LoVo (cell line): Measurements from ENCODE around the gene TPM4.
"Not testable (repeated sequence)": the region's sequence is repeated elsewhere in the genome, so short reads cannot be mapped to it uniquely, and the experiment has no call there.

Experiments used
- DNase-seq: peaks from one replicate; pipeline ENCODE4 v3.0.0-alpha.2; 2016; ENCODE audit warnings: low spot score

TPM4 gene

DNA sequence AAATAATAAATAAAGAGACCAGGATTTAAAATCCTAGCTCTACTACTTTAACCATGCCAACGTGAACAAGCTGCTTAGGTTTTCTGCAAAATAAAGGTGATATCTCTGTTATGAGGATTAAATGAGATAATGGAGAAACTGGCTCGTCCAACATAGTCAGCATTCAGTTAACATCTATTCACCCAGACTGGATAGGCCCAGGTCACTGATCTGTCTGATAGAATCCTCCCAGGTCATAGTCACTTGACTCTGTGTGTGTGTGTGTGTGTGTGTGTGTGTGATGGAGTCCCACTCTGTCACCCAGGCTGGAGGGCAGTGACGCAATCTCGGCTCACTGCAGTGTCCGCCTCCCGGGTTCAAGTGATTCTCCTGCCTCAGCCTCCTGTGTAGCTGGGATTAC is 22.5 kb downstream of the TPM4 start:
- no peak for DNase-seq

DNA sequence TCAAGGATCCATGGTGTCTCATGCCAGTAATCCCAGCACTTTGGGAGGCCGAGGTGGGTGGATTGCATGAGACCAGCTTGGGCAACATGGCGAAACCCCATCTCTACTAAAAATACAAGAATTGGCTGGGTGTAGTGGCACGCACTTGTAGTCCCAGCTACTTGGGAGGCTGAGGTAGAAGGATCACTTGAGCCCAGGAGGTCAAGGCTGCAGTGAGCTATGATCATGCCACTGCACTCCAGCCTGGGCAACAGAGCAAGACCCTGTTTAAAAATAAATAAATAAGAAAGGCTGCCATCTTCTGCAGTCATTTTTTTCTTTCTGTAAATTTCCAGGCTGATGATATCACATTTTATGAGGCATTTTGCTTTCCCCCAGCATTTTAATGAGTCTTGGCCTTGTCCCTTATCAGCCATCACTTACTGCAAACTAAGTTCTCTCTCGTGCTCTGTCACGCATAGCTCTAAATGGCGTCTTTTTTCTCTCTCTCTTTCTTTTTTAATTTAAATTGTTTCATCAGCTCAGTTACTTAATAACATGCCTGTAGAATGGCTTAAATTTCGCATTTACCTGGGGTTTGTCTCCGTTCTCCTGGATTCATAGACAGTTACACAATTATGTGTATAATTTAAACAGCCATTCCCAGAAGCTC is 23.1 kb downstream of the TPM4 start:
- not testable (repeated sequence) for DNase-seq

DNA sequence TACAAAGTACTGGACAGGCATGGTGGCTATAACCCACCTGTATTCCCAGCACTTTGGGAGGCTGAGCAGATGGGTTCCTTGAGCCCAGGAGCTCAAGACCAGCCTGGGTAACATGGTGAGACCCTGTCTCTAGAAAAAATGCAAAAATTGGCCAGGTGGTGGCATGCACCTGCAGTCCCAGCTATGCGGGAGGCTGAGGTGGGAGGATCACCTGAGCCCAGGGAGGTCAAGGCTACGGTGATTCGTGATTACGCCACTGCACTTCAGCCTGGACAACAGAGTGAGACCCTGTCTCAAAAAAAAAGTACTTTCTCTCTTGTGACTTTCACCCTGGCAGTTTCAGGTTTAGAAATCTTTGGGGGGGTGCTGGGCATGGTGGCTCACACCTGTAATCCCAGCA is 24.2 kb downstream of the TPM4 start:
- DNase-seq = no peak

DNA sequence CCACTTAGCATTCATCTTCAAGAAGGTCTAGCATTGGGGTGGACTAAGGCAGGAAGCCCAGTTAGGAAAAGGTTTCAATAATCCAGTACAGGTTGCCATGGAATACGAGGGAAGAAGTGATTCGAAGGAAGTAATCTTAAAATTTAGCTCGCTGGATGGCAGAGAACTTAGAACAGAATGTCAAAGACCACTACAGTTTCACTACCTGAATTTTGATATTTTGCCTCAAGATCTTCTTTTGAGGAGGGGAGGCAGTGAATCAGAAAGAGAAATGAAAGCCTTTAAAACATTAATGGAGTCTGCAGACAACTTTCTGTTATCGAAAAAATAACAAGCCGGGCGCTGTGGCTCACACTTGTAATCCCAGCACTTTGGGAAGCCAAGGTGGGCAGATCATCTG is 28.4 kb downstream of the TPM4 start:
- no peak for DNase-seq

DNA sequence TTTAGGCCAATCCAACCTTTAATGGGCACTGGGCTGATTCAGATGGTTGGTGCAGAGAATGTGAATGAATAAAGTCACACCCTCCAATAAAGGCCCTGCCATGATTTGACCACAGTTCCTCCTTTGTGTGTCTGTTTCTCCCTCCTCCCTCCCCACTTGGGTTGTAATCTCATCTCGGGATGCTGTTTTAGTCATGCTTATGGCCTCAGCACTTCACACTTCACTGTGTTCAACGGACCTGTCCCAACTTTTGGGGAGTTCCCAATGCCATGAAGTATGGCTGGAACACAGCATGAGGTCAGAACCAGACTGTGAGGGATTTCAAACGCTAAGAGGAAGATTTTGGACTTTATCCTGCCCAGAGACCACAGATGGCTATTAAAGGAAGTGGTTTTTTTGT is 29.8 kb downstream of the TPM4 start:
- no peak for DNase-seq

DNA sequence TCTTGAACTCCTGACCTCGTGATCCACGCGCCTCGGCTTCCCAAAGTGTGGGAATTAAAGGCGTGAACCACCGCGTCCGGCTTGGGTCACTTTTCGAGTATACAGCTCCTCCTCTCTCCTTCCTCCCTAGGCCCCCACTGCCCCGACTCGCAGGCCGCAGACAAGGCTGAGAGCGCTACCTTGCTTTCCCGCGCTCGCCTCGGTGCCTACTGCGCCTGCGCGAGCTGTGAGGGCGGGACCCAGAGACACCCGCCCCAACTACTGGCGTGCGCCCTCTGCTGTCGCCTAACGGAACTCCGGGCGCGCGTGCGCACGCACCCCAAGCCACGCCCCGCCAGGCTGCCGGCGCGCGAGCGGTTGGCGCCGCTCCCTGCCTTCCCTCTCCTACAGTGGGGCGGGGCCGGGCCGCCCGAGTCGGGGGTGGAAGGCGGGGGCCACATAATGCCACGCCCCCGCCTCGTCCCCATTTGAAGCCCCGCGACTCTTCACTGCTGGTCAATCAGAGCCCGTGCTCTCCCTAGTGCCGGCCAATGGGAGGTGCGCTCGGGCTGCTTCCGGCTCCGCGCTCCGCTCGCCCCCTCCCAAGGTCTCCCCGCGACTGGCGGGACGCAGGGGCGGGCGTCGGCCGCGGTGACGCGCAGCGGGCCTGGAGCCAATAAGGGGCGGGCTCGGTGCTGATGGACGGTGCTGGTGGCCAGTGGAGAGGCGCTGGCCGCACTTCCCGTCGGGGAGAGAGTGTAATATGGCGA is 35.0 kb downstream of the TPM4 start, which contains the start of gene RAB8A:
RAB8A (plus strand) TSS at position 730 of the 749 bp plus-strand sequence; CDS start at position 743, 13 bp downstream.
- peak; percentile 99 for DNase-seq

DNA sequence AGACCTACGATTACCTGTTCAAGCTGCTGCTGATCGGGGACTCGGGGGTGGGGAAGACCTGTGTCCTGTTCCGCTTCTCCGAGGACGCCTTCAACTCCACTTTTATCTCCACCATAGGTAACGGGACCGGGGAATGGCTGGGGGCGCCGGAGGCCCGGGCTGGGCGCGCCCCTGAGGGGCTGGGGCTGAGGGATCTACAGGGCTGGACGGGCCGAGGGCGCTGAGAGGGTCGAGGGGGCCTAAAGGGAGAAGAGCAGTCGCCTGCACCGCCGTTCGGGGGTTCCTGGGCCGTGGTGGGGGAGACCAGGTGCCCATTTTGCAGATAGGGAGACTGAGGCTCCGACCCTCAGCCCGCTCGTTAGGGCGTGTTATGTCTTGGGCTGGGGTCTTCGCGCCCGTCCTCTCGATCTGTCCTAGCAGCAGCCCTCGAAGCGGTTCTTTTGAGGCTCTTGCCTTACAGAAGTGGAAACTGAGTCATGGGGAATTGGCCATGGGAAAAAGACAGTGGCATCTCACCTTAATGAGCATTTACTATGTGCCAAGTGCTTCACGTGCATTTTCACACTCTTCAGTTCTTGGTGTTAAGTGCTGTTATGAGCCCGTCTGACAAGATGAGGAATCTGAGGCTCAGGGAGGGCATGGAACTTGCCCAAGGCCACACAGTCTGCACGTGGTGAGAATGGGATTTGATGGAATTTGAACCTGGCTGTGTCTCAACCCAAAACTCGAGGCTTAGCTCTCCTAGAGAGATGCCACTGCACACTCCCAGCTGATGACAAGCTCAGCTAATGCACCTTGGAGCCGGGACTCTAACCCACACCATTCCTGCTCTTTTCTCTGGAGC is 35.8 kb downstream of the TPM4 start:
- DNase-seq = no peak

DNA sequence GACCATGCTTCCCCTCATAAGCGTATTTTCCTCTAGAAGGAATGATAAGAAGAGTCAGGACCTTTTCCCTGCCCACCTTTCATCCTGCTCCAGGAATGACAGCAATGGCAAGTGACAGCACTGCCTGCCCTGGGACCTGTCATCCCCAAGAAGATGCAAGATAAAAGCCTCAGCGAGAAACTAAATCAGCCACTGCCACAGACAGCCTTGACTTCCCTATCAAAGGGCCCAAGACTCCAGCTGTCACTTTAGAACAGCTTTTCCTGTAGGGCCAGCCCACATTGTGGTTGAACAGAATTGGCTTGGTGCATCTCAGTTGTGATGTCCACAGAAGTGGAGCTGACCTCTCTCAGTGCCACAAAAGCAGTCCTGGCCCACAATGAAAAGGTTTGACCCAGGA is 36.5 kb downstream of the TPM4 start:
- DNase-seq = no peak

DNA sequence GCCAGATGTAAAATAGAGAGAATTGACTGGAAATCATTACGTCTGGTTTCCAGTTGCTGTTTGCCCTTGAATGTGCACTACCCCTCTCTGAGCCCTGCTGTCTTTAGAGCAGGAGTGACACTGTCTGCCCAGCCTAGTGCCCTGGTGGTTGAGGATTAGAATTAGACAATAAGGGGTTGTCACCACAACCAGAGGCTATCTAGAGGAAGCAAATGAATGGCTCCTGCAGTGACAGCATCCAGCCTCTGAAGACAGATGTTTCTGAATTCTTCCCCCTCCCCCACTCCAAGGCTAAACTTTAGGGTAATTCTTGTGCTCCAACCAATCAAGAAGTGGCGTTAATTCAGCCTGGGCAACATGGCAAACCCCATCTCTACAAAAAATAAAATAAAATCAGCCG is 37.4 kb downstream of the TPM4 start:
- no peak for DNase-seq

DNA sequence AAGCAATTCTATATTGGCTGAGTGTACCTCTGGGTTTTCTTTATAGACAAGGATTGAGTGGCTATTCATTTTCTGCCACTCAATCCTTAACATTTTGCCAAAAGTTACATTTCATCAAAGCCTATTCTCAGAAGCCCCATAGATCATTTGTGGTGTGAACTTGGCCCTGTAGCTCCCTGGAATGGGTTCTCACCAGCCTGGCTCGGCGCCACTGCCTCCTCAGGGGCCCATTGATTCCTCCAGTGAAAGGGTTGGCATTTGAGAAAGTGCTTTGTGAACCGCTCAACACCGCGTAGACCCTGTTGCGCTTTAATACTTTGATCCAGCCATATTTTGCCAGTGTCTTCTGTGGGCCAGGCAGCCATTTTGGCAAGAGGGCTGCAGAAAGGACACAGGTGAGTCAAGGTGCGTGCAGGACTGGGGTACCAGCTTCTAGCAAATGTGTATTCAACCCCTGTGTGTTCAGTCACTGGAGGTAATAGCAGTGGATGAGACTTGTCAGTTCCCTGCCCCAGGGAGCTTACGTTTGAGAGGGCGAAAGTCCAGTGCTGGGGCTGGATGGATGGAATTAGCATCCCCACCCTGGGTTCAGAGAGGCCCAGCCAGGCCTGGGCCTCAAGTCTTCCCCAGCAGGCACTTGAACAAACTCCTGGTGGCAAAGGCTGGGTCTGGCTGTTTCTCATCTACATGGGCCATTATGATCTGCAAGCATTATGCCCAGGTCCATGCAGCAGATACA is 39.2 kb downstream of the TPM4 start:
- no peak for DNase-seq

DNA sequence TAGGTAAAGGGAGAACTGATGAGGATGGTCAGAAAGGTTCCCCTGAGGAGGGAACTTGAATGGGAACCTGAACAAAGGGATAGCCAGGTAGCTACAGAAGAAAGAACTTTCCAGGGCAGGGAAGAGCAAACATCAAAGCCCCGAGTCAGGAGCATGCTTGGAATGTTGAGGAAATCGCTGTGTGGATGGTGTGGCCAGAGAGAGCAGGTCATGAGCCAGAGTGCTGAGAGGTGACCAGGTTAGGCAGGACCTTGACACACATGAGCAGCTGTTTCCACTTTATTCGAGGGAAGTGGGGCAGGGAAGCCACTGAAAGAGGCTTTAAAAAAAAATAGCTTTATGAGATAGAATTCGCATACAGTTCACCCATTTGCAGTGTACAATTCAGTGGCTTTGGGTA is 39.8 kb downstream of the TPM4 start:
- DNase-seq = no peak

DNA sequence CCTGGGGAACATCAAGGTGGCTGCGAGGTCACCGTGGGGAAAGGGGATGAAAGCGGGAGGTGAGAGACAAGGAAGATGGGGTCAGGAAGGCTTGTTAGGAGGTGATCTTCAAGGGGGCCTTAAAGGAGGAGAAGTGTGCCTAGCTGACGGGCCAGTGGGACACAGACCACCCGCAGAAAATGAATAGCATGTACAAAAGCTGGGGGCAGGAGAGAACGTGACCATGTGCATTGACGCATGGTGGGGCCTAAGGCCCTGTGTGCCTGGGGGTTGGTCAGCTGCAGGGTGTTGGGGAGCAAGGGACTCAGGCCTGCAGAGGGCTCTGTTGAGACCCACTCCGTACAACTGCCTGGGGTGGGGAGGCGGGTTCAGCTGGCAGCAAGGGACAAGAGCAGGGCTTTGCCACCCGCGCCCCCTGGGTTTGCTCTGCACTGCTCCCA is 41.3 kb downstream of the TPM4 start:
- no peak for DNase-seq

DNA sequence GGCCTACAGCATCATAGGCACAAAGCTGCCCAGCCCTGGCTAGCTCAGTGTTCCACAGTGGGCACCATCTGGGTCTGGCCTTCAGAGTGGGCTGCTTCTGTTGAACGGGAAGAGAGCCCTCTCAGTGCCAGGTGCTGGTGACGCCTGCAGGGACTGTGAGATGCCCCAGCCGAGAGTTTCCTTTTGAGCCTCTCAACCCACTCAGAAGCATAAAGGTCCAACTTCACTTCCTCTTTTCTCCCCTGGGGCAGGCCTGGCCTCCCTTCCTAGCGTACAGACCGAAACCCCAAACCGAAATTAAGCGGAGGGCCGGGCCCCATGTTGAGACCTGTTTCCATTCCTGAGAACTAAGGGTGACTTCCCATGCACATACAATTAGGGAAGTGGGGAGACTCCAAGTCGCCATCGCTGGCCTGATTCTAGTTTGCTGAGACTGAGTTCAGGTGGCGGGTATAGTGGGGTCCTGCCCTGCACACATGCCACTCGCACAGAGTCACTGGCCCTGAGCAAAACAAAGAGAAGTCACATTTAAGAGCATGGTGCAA is 42.3 kb downstream of the TPM4 start:
- DNase-seq = no peak

DNA sequence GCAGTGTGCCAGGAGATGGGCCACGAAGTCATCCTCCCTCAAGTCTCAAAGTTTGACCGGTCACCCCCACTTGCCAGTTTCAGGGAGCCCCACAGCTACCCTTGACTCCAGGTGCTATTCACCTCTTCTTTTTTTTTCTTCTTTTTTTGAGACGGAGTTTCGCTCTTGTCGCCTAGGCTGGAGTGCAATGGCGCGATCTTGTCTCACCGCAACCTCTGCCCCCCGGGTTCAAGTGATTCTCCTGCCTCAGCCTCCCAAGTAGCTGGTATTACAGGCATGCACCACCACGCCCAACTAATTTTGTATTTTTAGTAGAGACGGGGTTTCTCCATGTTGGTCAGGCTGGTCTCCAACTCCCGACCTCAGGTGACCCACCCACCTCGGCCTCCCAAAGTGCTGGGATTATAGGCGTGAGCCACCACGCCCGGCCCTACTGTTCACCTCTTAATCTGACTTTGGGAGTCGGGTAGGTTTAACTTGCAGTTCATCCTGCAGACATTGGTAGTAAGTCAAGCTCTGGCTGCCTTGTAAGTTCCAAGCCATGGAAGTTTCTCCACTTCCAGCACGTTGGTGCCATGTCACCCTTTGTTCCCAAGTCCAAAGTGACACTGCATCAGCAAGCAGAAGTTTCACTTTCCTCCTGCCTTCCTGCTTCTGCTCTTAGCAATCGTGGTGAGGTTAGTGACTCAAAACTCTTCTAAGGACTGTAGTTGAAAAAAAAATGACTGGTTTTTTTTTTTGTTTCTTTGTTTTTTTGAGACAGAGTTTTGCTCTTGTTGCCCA is 43.0 kb downstream of the TPM4 start:
- not testable (repeated sequence) for DNase-seq

DNA sequence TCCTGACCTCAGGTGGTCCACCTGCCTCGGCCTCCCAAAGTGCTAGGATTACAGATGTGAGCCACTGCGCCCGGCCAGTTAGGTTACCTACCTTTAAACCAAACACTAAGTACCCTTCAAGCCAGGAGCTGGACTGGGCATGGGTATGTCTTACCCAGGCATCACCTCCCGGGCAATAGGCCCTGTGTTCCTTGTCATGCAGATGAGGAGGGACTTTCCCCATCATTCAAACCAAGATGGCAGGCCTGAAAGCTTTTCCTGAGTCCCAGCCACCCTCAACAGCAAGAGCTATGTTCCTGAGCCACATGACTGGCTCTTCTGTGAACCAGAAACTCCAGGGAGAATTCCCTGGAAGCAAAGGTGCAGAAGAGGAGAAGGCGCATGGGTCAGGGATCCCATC is 44.8 kb downstream of the TPM4 start:
- no peak for DNase-seq

DNA sequence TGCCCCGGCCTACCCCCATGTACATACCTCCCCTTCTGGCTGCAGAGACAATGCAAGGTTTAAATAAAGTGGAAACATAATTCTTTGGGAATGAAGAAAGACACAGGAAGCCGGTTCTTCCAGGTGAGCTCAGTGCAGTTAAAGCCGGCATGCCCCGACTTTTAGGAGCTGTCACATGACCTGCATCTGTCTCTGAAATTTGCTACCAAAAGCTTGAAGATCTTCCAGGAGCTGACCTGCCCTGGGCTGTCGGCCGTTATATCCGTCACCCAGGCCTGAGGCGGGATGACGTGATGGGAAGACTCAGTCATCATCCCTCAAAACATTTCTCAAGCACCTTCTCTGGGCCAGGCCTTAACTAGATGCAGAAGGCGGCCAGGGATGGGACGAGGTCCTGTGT is 45.7 kb downstream of the TPM4 start:
- DNase-seq = no peak

DNA sequence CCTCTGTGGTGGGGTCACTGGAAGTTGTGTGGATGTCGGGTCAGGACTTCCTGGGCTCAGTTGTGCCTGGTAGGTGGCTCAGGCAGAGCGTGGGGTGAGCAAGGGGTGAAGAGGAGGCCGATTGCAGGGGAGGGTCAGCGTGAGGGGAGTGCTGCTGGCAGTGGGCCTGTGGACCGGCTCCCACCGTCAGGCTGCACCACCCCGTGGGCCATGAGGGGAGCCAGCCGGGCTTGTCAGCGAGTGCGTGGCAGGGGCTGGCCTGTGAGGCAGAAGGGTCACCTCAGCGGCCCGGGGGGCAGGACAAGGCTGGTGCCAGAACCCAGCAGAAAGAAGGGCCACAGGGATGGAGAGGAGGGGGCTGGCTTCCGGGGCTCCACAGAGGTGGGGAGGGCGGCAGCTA is 48.7 kb downstream of the TPM4 start:
- DNase-seq = no peak

DNA sequence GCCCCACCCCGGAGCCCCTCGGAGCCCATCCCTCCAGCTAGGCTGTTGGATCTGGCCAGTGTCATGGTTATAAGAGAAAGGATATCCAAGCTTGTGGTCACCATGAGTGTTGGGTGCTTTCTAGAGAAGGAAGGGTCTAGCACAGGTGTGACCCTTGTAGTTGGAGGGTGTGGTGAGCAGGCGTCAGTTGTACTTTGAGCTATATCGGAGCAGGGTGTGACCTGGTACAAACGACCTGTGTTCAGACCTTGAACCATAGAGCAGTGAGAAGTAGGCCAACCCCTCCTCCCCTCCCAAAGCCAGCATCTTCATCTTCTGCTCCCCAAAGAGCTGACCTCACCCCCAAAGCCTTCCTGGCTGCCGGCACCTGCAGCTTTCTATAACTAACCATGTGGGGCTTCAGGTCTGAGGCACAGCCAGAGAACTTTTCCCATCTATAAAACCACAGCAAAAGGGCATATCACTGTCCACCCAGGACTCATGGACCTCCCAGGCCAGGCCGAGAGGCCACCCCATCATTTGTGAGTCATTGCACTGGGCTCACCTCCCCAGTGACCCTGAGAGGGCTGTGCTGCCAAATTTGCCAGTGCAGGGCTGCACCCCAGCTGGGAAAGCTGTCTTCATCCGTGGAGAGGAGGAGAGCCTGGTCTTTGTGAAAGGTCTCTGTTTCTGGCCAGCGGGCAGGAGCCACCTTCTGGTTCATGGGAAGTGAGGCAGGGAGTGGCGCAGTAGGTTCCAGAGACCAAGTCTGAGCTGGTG is 49.6 kb downstream of the TPM4 start:
- no peak for DNase-seq

DNA sequence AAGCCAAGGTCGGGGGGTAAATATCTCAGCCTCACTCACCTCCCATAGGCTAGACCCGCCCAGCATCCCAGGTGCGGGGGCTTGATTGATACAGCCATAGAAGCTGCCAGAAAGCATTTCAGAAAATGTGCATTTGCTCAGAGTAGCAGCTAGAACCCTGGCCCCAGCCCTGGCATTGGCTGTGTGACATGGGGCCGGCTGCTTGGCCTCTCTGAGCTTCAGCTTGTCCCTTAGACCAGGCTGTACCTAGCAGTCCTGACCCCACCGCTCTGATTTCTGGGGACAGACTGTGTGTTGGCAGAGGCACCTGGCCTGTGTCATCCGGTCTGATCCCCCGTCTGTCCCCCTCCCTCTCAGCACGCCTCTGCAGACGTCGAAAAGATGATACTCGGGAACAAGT is 50.8 kb downstream of the TPM4 start:
- no peak for DNase-seq

DNA sequence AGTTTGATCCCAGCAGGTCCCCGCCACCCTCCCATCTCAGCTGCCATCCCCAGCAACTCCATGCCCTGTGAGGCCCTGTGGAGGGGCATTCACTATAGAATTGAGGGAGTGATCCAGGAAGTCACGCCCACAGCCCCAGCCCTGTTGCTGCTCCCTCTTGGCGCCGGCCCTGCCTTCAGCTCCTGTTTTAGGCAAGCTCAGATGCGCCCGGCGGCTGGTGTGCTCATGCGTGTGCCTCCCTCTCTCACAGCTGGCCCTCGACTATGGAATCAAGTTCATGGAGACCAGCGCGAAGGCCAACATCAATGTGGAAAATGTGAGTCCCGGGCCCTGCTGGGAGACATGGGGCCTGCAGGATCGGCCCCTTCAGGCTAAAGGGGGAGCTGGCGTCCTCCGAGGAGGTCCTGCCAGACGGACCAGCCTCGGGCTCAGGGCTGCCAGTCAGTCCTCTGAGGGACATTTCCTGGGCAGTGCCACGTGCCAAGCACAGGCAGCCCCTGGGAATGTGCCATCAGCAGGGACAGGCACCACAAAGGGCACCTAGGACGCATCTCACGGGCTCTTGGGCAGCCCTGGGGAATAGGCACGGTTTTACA is 51.6 kb downstream of the TPM4 start:
- DNase-seq = no peak
